B cell (primary cell): ENCODE data around the gene CLCN3. TPM values are rescaled to one million over a fixed set of nuclear protein-coding genes. Genes with fewer than 3 reads are reported as not detected.
"Not testable (repeated sequence)": the region's sequence is repeated elsewhere in the genome, so short reads cannot be mapped to it uniquely, and the experiment has no call there.

Experiments
- ATAC-seq: fragments of 200-7000 bp; cut with Tn5 transposase; one replicate; pipeline ENCODE4 v1.10.0; 2021; ENCODE audit warnings: low read depth, mild to moderate bottlenecking, moderate number of reproducible peaks, moderate library complexity
- CTCF ChIA-PET: fragments of 350-600 bp; sonication (Branson Sonifier 250); formaldehyde crosslinking; loops from one replicate; lab custom pipeline; 2021; ENCODE audit warnings: antibody characterized with exemption, inconsistent platforms; lab: Charles Lee
- POLR2A ChIA-PET: fragments of 350-600 bp; sonication (Branson Sonifier 250); formaldehyde crosslinking; loops from one replicate; lab custom pipeline; 2021; ENCODE audit warnings: antibody characterized with exemption; lab: Charles Lee
- DNase-seq: peaks from one replicate; pipeline ENCODE4 v3.0.0; 2013
- H2AFZ ChIP-seq: 2 replicates; pipeline ENCODE4 v1.6.1; 2012; ENCODE audit warnings: mild to moderate bottlenecking, low read depth, low read length; ENCODE audit not compliant: insufficient read depth, poor library complexity, severe bottlenecking
- H3K27ac ChIP-seq, 2 donors: 1 replicate in 1 of 2; 2 replicates in 1 of 2; pipeline ENCODE4 v1.5.1; 2012 to 2013; ENCODE audit warnings: low read length in 2 of 2, mild to moderate bottlenecking in 2 of 2, moderate library complexity in 1 of 2
- H3K27me3 ChIP-seq, 4 experiments: fragments of 200-600 bp in 1 of 4; sonication (generic) in 1 of 4; replicated peaks in 1 of 4; 1 replicate in 2 of 4; 2 replicates in 2 of 4; pipeline versions ENCODE4 v1.6.1 to v1.7.0; 2013 to 2016; ENCODE audit warnings: low read length in 3 of 4, mild to moderate bottlenecking in 2 of 4, mixed read lengths in 1 of 4, moderate library complexity in 1 of 4; ENCODE audit not compliant: insufficient read depth in 4 of 4, control insufficient read depth in 3 of 4; ENCODE audit errors: control extremely low read depth in 1 of 4
- H3K36me3 ChIP-seq, 2 experiments: replicated peaks in 1 of 2; 1 replicate in 1 of 2; 2 replicates in 1 of 2; pipeline versions ENCODE4 v1.6.1 to v1.7.1; 2013; ENCODE audit warnings: low read length in 1 of 2; ENCODE audit not compliant: insufficient read depth in 2 of 2, control insufficient read depth in 1 of 2; ENCODE audit errors: control extremely low read depth in 1 of 2, extremely low read depth in 1 of 2
- H3K4me1 ChIP-seq, 2 donors: fragments of 200-600 bp in 1 of 2; sonication (generic) in 1 of 2; 1 replicate in 1 of 2; 2 replicates in 1 of 2; pipeline versions ENCODE4 v1.5.1 to v1.6.1; 2013 to 2017; ENCODE audit warnings: low read length in 2 of 2; ENCODE audit not compliant: control insufficient read depth in 2 of 2, insufficient read depth in 2 of 2
- H3K4me2 ChIP-seq: replicated peaks from 2 replicates; pipeline ENCODE3; 2012; ENCODE audit warnings: mild to moderate bottlenecking, low read depth, low read length; ENCODE audit not compliant: poor library complexity, severe bottlenecking
- H3K4me3 ChIP-seq, 5 experiments: fragments of 200-600 bp in 1 of 5; sonication (generic) in 1 of 5; 1 replicate in 3 of 5; 2 replicates in 2 of 5; pipeline versions ENCODE4 v1.5.1 to v1.7.0; 2011 to 2016; ENCODE audit warnings: low read length in 4 of 5, mild to moderate bottlenecking in 4 of 5, low read depth in 2 of 5, control low read depth in 1 of 5, moderate library complexity in 1 of 5; ENCODE audit not compliant: insufficient read depth in 1 of 5; ENCODE audit errors: control extremely low read depth in 1 of 5, extremely low read depth in 1 of 5
- H3K79me2 ChIP-seq: fragments of 200-600 bp; sonication (generic); one replicate; pipeline ENCODE4 v1.6.0; 2016; ENCODE audit warnings: low read length; ENCODE audit not compliant: control insufficient read depth, insufficient read depth
- H3K9ac ChIP-seq: fragments of 200-600 bp; sonication (generic); 2 replicates; pipeline ENCODE4 v1.6.1; 2017; ENCODE audit warnings: mild to moderate bottlenecking, low read length, moderate library complexity
- H3K9me3 ChIP-seq, 3 donors: one replicate each; pipeline versions ENCODE4 v1.6.1 to v1.7.1; 2013; ENCODE audit warnings: low read length in 2 of 3; ENCODE audit not compliant: control insufficient read depth in 2 of 3, insufficient read depth in 1 of 3; ENCODE audit errors: control extremely low read depth in 1 of 3
- H4K20me1 ChIP-seq: 2 replicates; pipeline ENCODE4 v1.6.0; 2012; ENCODE audit warnings: mild to moderate bottlenecking, low read length; ENCODE audit not compliant: insufficient read depth, control insufficient read depth, poor library complexity, severe bottlenecking
- H3K27ac Mint-ChIP-seq: one replicate; pipeline ENCODE4 v1.8.0; 2021; ENCODE audit warnings: mixed read lengths
- H3K27me3 Mint-ChIP-seq: one replicate; pipeline ENCODE4 v1.8.0; 2021; ENCODE audit warnings: mixed read lengths
- H3K4me1 Mint-ChIP-seq: one replicate; pipeline ENCODE4 v1.8.0; 2021; ENCODE audit warnings: mixed read lengths
- H3K4me3 Mint-ChIP-seq: one replicate; pipeline ENCODE4 v1.8.0; 2021; ENCODE audit warnings: mixed read lengths
- H3K9me3 Mint-ChIP-seq: one replicate; pipeline ENCODE4 v1.8.0; 2022; ENCODE audit warnings: mixed read lengths; ENCODE audit not compliant: insufficient read depth
- CTCF ChIP-seq: fragments of 200-600 bp; IDR thresholded peaks from one replicate; pipeline ENCODE4 v1.8.0; 2022; ENCODE audit warnings: antibody characterized with exemption, mild to moderate bottlenecking
- EZH2 ChIP-seq: IDR thresholded peaks from 2 replicates; pipeline ENCODE4 v1.6.1; 2012; ENCODE audit warnings: borderline replicate concordance, low read depth, mild to moderate bottlenecking, moderate library complexity, low read length; ENCODE audit not compliant: insufficient read depth, poor library complexity, severe bottlenecking
- WGBS: methylation state at CpG from one replicate; pipeline ENCODE4 v1.1.5; 2013; ENCODE audit warnings: missing lambda C conversion rate; ENCODE audit not compliant: insufficient coverage; 5-methylcytosine and 5-hydroxymethylcytosine counted together
- intact Hi-C: fragments of 100-400 bp; cut with micrococcal nuclease; formaldehyde crosslinking; loops from one replicate; pipeline ENCODE4 v1.10.0; 2022
- polyA plus RNA-seq: library from polyadenylated mRNA; depleted of rRNA; stranded (reverse); fragments of >200 nt; gene quantifications from 2 replicates; pipeline ENCODE4 v1.2.3, GENCODE V29; 2012
- total RNA-seq, 2 donors: library from RNA; stranded (reverse); fragments of 120-200 nt in 1 of 2; gene quantifications; 1 replicate in 1 of 2; 2 replicates in 1 of 2; pipeline versions ENCODE4 v1.2.3 to v1.2.4, GENCODE V29; 2013 to 2022

CLCN3 gene
- total and polyA plus RNA-seq, 2 donors (not counting 1 experiment from before 2014, with no cell fraction given) = 5.0 to 32.7 TPM

GRCh38 chr4:169730564-169730963 lies 110.2 kb downstream of the CLCN3 start:
- TF ChIP-seq CTCF (no peak), EZH2 (no peak)
- Histone ChIP-seq H3K4me2 (no peak overlapping the region), H3K79me2 (no peaks in the 10 kb centered on the region), H3K9me3 (no peaks in the 10 kb centered on the region), H3K27me3 (no peaks in the 10 kb centered on the region), H3K4me1 (no peaks in the 10 kb centered on the region), H3K4me3 (no peak overlapping the region), H3K9ac (no peak overlapping the region), H2AFZ (no peak overlapping the region), H3K36me3 (peaks cover 4 to 18% of the 10 kb centered on the region in 2 experiments), H4K20me1 (no peaks in the 10 kb centered on the region), H3K27ac (no peak overlapping the region)
- Mint-ChIP-seq H3K4me3 (no peak overlapping the region), H3K9me3 (no peaks in the 10 kb centered on the region), H3K4me1 (no peaks in the 10 kb centered on the region), H3K27me3 (no peaks in the 10 kb centered on the region), H3K27ac (no peak overlapping the region)
- 95% methylated on average over 5 of the region's 5 CpGs for WGBS
- DNase-seq (no peak), ATAC-seq (no peak)
- intact Hi-C loops = no loop called here
- ChIA-PET POLR2A (no interaction called here), CTCF (no interaction called here)

GRCh38 chr4:169738604-169739003 lies 118.2 kb downstream of the CLCN3 start:
- H3K4me3 ChIP-seq, DNase-seq, H3K9ac ChIP-seq, H4K20me1 ChIP-seq, H3K27me3 Mint-ChIP-seq, H3K27ac Mint-ChIP-seq, CTCF ChIA-PET, H3K4me1 ChIP-seq, H3K27ac ChIP-seq, H3K4me3 Mint-ChIP-seq, ATAC-seq, POLR2A ChIA-PET, H3K9me3 ChIP-seq, intact Hi-C loops, H3K79me2 ChIP-seq, H3K4me2 ChIP-seq, H2AFZ ChIP-seq, H3K4me1 Mint-ChIP-seq, H3K27me3 ChIP-seq, H3K9me3 Mint-ChIP-seq: not testable (repeated sequence)
- H3K36me3 ChIP-seq = peaks cover 0 to 10% of the 10 kb centered on the region in 2 experiments
